Liver (tissue), 9 donors: ENCODE data around the gene SNRK. TPM values are rescaled to one million over a fixed set of nuclear protein-coding genes. Genes with fewer than 3 reads are reported as not detected.

Source experiments
- DNase-seq: peaks from one replicate; pipeline ENCODE4 v3.0.0-alpha.2; 2017; ENCODE audit warnings: low spot score
- H3K27ac ChIP-seq, 2 donors: one replicate each; pipeline ENCODE4 v1.7.0; 2013; ENCODE audit warnings: inconsistent platforms in 2 of 2, low read length in 2 of 2, control low read depth in 1 of 2, low read depth in 1 of 2, mild to moderate bottlenecking in 1 of 2
- H3K27me3 ChIP-seq, 4 donors: one replicate each; pipeline versions ENCODE4 v1.6.1 to v1.7.0; 2013; ENCODE audit warnings: low read length in 3 of 4, inconsistent platforms in 1 of 4, mild to moderate bottlenecking in 1 of 4, moderate library complexity in 1 of 4; ENCODE audit not compliant: control insufficient read depth in 4 of 4, insufficient read depth in 4 of 4
- H3K36me3 ChIP-seq, 4 donors: one replicate each; pipeline versions ENCODE4 v1.6.1 to v1.7.0; 2013; ENCODE audit warnings: low read length in 3 of 4, mild to moderate bottlenecking in 3 of 4, low read depth in 1 of 4, moderate library complexity in 1 of 4; ENCODE audit not compliant: control insufficient read depth in 4 of 4, insufficient read depth in 3 of 4
- H3K4me1 ChIP-seq, 4 donors: one replicate each; pipeline versions ENCODE4 v1.6.1 to v1.7.0; 2013; ENCODE audit warnings: low read length in 3 of 4, mild to moderate bottlenecking in 3 of 4, moderate library complexity in 1 of 4; ENCODE audit not compliant: control insufficient read depth in 4 of 4, insufficient read depth in 4 of 4
- H3K4me3 ChIP-seq, 3 donors: one replicate each; pipeline versions ENCODE4 v1.6.1 to v1.7.0; 2013; ENCODE audit warnings: low read length in 3 of 3, control low read depth in 1 of 3, low read depth in 1 of 3, mild to moderate bottlenecking in 1 of 3
- H3K9ac ChIP-seq, 2 donors: one replicate each; pipeline ENCODE4 v1.7.0; 2013; ENCODE audit warnings: low read length in 2 of 2, mild to moderate bottlenecking in 2 of 2, moderate library complexity in 2 of 2, control low read depth in 1 of 2, low read depth in 1 of 2
- H3K9me3 ChIP-seq, 4 donors: one replicate each; pipeline versions ENCODE4 v1.6.1 to v1.7.0; 2013; ENCODE audit warnings: low read length in 3 of 4; ENCODE audit not compliant: control insufficient read depth in 4 of 4
- EGR1 ChIP-seq, 2 donors: IDR thresholded peaks; 2 replicates each; pipeline ENCODE4 v1.6.1; 2016 to 2018; ENCODE audit warnings: antibody characterized with exemption in 2 of 2, low read depth in 2 of 2
- FOXA1 ChIP-seq: IDR thresholded peaks from 2 replicates; pipeline ENCODE4 v1.6.1; 2016; ENCODE audit warnings: antibody characterized with exemption
- FOXA2 ChIP-seq: IDR thresholded peaks from 2 replicates; pipeline ENCODE4 v1.6.1; 2016; ENCODE audit warnings: antibody characterized with exemption
- GABPA ChIP-seq, 2 donors: IDR thresholded peaks in 1 of 2; conservative IDR thresholded peaks in 1 of 2; 2 replicates each; pipeline ENCODE4 v1.6.1; 2016; ENCODE audit warnings: antibody characterized with exemption in 2 of 2, mild to moderate bottlenecking in 1 of 2, moderate library complexity in 1 of 2
- HNF4A ChIP-seq, 2 donors: conservative IDR thresholded peaks; 2 replicates each; pipeline ENCODE4 v1.6.1; 2016; ENCODE audit warnings: antibody characterized with exemption in 2 of 2, mild to moderate bottlenecking in 2 of 2
- HNF4G ChIP-seq: IDR thresholded peaks from 2 replicates; pipeline ENCODE4 v1.6.1; 2016; ENCODE audit warnings: antibody characterized with exemption
- JUND ChIP-seq, 2 donors: IDR thresholded peaks; 2 replicates each; pipeline ENCODE4 v1.6.1; 2016; ENCODE audit warnings: antibody characterized with exemption in 2 of 2
- NR2F2 ChIP-seq: IDR thresholded peaks from 2 replicates; pipeline ENCODE4 v1.6.1; 2016; ENCODE audit warnings: antibody characterized with exemption
- RAD21 ChIP-seq, 2 donors: IDR thresholded peaks; 2 replicates each; pipeline ENCODE4 v1.6.1; 2016; ENCODE audit warnings: antibody characterized with exemption in 2 of 2, mild to moderate bottlenecking in 2 of 2
- REST ChIP-seq: IDR thresholded peaks from 2 replicates; pipeline ENCODE4 v1.6.1; 2016; ENCODE audit warnings: antibody characterized with exemption, mild to moderate bottlenecking
- RXRA ChIP-seq, 2 donors: IDR thresholded peaks; 2 replicates each; pipeline ENCODE4 v1.6.1; 2017 to 2018; ENCODE audit warnings: antibody characterized with exemption in 2 of 2, mild to moderate bottlenecking in 1 of 2
- SP1 ChIP-seq: IDR thresholded peaks from 2 replicates; pipeline ENCODE4 v1.6.1; 2018; ENCODE audit warnings: antibody characterized with exemption, mild to moderate bottlenecking
- TAF1 ChIP-seq: conservative IDR thresholded peaks from 2 replicates; pipeline ENCODE4 v1.6.1; 2016; ENCODE audit warnings: antibody characterized with exemption, mild to moderate bottlenecking
- YY1 ChIP-seq: IDR thresholded peaks from 2 replicates; pipeline ENCODE4 v1.6.1; 2016; ENCODE audit warnings: antibody characterized with exemption, mild to moderate bottlenecking
- WGBS: extraction: QIAGEN DNeasy Blood & Tissue Kit; methylation state at CpG from one replicate; pipeline ENCODE4 v1.1.7; 2013; 5-methylcytosine and 5-hydroxymethylcytosine counted together
- polyA plus RNA-seq, 2 donors: library from polyadenylated mRNA; stranded (reverse) in 1 of 2; unstranded in 1 of 2; fragments of 200-250 nt in 1 of 2; fragments of >200 nt in 1 of 2; fragmentation: Nextera tagmentation in 1 of 2; extraction: Ambion mirVana in 1 of 2; gene quantifications; one replicate each; pipeline versions ENCODE4 v1.2.1 to v1.2.3, GENCODE V29; 2013 to 2015
- total RNA-seq, 2 donors: library from RNA; depleted of rRNA; stranded (reverse); fragments of >200 nt; gene quantifications; one replicate each; pipeline ENCODE4 v1.2.3, GENCODE V29; 2014
- TF ChIP-seq, protein P1 (sequence below): IDR thresholded peaks from 2 replicates; pipeline ENCODE4 v1.6.1; 2016; ENCODE audit warnings: antibody characterized with exemption
- TF ChIP-seq, protein P2 (sequence below): IDR thresholded peaks from 2 replicates; pipeline ENCODE4 v1.6.1; 2016; ENCODE audit warnings: antibody characterized with exemption
- TF ChIP-seq, protein P3 (sequence below): fragments of 150-350 bp; IDR thresholded peaks from 2 replicates; pipeline ENCODE4 v1.5.1; 2017; ENCODE audit warnings: improper control_type of control experiment, low read depth, low read length; ENCODE audit not compliant: missing input control
- TF ChIP-seq, protein P4 (sequence below): IDR thresholded peaks from 2 replicates; pipeline ENCODE4 v1.6.1; 2016; ENCODE audit warnings: antibody characterized with exemption
- donor health status: healthy.
- donor health status: healthy.
- donor health status: healthy.
- donor health status: healthy.
- donor health status: healthy.

Gene SNRK
- total and polyA plus RNA-seq, 4 donors, result 5.8 to 28.5 (median 14.6) TPM

DNA sequence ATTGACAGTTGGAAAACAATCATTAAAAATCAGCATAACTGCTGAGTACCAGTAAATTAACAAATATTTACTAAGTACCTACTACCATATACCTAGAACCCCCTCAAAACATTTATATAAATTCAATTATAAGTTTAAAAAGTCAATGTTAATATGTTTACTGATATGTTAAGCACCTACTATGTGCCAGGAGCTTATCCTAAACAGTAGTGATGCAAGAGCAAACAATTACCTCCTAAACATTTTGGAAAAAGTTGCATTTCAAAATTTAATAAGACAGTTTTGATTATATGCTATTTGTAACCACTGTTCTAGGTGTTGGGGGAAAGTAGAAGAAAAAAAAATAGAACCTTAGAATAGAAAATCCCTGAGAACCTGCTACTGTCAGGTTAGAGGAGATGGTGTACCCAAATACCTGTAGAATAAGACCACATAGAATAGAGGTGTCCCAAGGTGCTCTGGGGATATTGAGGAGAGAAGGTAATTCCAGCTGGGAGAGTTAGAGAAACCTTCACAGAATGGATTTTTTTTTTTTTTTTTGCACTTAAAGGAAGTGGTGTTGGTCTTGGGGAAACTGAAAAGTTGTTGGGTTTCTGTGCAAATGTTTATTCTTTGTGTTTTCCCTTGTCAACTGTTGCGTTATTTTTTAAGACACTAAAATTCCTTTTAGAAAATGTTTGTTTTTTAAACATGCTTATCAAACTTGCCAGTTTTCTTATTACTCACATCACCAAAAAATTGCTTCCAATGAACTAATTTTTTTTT, 16.0 kb downstream of the SNRK start:
- Histone ChIP-seq H3K36me3 (peaks cover 0 to 16% (median 15%) of the 10 kb centered on the region in 4 donors), H3K27ac (no peak overlapping the region), H3K27me3 (no peaks in the 10 kb centered on the region), H3K9ac (no peak overlapping the region), H3K4me1 (peaks cover 5 to 25% (median 18%) of the 10 kb centered on the region in 4 donors), H3K9me3 (no peaks in the 10 kb centered on the region), H3K4me3 (no peak overlapping the region)
- DNase-seq, result no peak
- 49% methylated on average over 1 of the region's 1 CpG for WGBS
- TF ChIP-seq, protein P1, sequence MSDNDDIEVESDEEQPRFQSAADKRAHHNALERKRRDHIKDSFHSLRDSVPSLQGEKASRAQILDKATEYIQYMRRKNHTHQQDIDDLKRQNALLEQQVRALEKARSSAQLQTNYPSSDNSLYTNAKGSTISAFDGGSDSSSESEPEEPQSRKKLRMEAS, result no peak
- TF ChIP-seq RAD21 (IDR thresholded peaks at IDR 0.05), result no peak
- TF ChIP-seq, protein P2, sequence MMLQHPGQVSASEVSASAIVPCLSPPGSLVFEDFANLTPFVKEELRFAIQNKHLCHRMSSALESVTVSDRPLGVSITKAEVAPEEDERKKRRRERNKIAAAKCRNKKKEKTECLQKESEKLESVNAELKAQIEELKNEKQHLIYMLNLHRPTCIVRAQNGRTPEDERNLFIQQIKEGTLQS, result no peak
- no peak for TF ChIP-seq SP1

GRCh38 chr3:43304126-43304525, 17.8 kb downstream of the SNRK start:
- Histone ChIP-seq H3K9ac (no peak overlapping the region), H3K36me3 (peaks cover 0 to 25% (median 20%) of the 10 kb centered on the region in 4 donors), H3K4me1 (peaks cover 2 to 8% (median 4%) of the 10 kb centered on the region in 4 donors), H3K9me3 (no peaks in the 10 kb centered on the region), H3K4me3 (no peak overlapping the region), H3K27ac (no peak overlapping the region), H3K27me3 (no peaks in the 10 kb centered on the region)
- DNase-seq, result no peak
- 92% methylated on average over 3 of the region's 3 CpGs for WGBS
- TF ChIP-seq RAD21 (IDR thresholded peaks at IDR 0.05) (no peak), REST (no peak), TAF1 (no peak), JUND (IDR thresholded peaks at IDR 0.05) (no peak), GABPA (IDR thresholded peaks at IDR 0.05 in 1 of 2, conservative IDR thresholded peaks at IDR 0.05 in 1 of 2) (no peak), NR2F2 (no peak), FOXA2 (no peak), SP1 (no peak), HNF4A (conservative IDR thresholded peaks at IDR 0.05) (no peak), YY1 (no peak), HNF4G (no peak), EGR1 (IDR thresholded peaks at IDR 0.05; ENCODE audit: low read depth in 2 of 2) (no peak), FOXA1 (no peak), RXRA (IDR thresholded peaks at IDR 0.05) (no peak)
- TF ChIP-seq, protein P3, sequence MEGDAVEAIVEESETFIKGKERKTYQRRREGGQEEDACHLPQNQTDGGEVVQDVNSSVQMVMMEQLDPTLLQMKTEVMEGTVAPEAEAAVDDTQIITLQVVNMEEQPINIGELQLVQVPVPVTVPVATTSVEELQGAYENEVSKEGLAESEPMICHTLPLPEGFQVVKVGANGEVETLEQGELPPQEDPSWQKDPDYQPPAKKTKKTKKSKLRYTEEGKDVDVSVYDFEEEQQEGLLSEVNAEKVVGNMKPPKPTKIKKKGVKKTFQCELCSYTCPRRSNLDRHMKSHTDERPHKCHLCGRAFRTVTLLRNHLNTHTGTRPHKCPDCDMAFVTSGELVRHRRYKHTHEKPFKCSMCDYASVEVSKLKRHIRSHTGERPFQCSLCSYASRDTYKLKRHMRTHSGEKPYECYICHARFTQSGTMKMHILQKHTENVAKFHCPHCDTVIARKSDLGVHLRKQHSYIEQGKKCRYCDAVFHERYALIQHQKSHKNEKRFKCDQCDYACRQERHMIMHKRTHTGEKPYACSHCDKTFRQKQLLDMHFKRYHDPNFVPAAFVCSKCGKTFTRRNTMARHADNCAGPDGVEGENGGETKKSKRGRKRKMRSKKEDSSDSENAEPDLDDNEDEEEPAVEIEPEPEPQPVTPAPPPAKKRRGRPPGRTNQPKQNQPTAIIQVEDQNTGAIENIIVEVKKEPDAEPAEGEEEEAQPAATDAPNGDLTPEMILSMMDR, result no peak
- TF ChIP-seq, protein P1, result no peak
- TF ChIP-seq, protein P2, result no peak
- TF ChIP-seq, protein P4, sequence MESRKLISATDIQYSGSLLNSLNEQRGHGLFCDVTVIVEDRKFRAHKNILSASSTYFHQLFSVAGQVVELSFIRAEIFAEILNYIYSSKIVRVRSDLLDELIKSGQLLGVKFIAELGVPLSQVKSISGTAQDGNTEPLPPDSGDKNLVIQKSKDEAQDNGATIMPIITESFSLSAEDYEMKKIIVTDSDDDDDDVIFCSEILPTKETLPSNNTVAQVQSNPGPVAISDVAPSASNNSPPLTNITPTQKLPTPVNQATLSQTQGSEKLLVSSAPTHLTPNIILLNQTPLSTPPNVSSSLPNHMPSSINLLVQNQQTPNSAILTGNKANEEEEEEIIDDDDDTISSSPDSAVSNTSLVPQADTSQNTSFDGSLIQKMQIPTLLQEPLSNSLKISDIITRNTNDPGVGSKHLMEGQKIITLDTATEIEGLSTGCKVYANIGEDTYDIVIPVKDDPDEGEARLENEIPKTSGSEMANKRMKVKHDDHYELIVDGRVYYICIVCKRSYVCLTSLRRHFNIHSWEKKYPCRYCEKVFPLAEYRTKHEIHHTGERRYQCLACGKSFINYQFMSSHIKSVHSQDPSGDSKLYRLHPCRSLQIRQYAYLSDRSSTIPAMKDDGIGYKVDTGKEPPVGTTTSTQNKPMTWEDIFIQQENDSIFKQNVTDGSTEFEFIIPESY, result no peak
